HuH-7 (cell line): ENCODE results near the gene ZBTB32.

Source experiments
- DNase-seq: peaks from one replicate; pipeline ENCODE4 v3.0.0; 2011; ENCODE audit warnings: low spot score

The ZBTB32 gene

DNA sequence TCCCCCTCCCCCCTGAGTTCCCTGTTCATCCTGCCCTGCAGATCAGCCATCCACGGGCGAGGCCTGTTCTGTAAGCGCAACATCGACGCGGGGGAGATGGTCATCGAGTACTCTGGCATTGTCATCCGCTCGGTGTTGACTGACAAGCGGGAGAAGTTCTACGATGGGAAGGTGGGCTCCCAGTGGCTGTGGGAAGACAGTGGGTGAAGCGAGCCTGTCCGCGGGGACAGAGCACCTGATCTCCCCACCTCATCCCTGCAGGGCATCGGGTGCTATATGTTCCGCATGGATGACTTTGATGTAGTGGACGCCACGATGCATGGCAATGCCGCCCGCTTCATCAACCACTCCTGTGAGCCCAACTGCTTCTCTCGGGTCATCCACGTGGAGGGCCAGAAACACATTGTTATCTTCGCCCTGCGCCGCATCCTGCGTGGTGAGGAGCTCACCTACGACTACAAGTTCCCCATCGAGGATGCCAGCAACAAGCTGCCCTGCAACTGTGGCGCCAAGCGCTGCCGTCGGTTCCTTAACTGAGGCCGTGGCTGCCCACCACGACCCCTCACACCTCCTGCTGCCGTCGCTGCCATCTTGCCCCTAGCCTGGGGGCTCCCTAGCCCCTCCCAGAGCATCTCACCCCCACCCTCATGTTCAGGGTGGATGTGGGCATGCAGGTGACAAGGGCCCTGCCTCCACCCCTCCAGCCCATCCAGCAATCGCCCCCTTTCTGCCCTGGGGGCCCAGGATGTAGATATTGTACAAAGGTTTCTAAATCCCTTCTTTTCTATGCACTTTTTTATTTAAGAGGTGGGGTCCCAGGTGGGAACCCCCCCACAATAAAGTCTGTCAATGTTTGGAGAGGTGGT is 33.9 kb downstream of the ZBTB32 start:
- no peak for DNase-seq

DNA sequence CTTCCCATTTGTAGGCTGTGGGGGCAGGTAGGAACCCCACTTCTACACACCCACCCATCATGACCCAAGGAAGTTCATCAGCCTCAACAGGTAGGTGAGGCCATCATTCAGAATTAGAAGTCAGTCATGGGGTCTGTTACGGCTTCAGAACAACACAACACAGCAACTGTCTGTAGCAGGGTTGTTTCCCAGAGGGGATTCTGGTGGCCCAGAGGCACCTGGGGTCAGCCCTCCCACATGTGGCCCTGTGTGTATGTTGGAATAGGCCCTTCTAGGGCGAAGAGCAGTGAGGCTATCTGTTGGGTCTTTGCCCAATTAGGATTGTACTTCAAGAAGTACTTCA is 34.5 kb downstream of the ZBTB32 start:
- no peak for DNase-seq

DNA sequence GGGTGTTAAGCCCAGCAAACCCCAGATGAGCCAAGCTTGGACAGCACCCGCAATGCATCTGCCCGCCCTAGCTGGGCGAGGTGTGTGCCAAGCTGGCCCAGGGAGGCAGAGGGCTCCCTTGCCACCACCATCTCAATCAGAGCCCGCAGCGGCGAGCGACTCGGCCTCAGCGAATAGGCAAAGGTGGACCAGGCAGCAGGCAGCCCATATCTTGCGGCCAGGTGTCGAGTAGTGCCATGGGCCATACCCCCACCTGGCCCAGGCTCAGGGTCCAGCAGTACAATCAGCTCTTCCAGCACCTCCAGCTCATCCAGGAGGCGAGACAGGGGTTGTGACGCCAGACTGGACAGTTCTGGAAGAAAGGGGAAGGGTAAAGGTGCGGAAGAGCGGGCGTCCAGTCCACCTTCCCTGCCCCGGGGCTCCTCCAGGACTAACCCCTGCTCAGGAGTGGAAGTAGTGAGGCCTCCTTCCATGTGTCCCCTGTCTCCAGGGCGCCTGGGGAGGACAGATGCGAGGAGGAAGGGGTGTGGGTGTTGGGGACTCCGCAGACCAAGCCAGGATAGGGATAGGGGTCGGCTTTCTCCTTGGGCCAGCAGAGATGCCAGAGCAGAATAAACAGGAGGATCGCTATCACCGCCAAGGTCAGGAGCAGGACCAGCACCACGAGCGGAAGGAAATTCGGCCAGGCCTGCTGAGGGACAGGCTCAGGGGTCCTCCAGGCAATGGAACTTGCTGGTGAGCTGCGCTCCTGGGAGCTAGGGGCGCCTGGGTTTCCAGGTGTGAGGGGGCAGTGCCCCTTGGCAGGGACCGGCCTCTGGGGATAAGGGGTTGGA is 35.1 kb downstream of the ZBTB32 start:
- DNase-seq: no peak

DNA sequence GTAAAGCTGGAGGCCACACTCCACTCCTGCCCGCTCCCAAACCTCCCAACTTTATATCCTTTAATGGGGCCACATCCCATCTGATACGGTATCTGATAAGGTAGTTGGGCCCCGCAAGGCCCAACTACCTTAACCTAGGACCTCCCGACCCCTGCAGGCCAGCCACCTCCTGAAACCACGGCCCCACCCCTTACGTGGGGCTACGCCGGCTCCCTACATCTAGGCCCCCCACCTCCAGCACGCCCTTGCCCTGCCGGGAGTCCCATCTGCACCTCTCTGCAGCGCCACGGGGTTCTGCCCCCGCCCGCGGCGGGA is 35.7 kb downstream of the ZBTB32 start:
- DNase-seq: no peak

DNA sequence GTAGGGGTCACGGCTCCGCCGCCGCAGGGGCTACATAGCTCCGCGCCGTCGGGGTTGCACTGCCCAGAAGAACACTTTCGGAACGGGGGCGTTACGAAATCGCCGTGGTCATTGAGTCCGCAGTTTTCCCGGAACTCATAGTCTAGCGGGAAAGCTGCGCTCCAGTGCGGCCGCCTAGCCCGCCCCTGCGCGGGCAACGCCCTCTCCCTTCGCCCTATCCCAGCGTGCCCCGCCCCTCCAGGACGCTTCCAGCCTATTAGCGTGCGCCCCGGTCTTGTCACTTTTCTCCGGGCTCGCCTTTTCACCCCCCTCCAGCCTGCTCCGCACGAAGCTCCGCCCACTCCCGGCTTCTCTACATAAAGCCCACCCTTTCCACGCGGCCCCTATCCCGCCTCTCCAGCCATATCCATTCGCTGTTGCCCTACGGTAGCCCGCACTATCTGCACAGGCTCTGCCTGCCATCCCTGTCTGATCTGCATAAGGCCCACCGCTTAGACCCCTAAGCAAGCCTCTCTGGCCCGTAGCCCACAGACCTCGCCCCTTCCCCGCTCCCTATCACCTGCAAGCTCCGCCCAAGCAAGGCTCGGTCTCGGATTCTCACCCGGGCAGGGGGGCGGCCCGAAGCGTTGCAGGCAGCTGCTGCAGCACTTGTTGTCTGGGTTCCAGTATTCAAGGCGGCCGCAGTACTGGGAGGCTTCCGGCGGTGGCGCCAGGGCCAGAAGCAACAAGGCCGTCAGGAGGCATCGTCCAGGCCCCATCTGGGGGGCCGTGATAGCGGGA is 36.3 kb downstream of the ZBTB32 start:
- peak; percentile 100 for DNase-seq

DNA sequence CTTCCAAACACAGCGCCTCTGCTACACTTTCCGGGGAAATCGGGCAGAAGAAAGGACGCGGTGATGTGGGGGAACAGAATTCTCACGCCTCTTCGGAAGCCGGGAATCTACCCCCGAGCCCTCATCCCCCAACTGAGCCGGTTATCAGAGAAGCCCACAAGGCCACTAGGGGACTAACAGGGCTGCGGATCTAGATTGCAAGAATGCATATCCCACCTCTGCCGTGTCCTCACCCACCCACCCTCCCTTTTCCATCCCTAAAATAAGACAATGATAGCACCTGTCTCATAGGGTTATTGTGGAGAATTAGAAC is 36.8 kb downstream of the ZBTB32 start:
- DNase-seq: no peak

DNA sequence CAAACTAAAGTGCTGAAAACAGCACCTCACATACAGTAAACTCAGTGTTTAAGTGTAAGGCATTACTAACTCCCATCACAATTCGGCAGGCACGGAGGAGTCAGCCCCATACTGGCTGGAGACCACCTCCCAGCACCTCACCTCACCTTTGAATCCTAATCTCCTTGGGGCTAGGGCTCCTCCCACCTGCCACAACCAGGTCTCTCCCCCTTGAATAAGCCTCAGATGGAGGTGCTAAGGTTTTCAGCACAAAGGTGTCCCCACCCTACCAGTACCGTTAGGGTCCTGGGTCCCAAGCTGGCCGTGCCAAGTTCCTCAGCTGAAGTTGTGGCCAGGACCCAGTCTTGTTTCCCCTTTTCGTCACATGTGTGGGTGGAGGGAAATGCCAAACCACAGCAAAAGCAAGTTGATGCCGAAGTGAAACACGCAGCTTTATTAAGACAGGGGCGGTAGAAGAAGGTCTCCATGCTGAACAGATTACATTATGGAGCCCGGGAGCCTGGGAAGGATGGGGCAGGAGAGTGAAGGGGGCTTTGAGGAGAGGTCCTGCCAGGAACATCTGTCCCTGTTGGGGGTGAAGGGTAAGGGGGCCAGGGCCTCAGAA is 37.9 kb downstream of the ZBTB32 start, which contains the start of gene IGFLR1:
IGFLR1 (minus strand) TSS at position 332 of the 604 bp plus-strand sequence. CDS start 1,272 bp downstream, outside the sequence.
- no peak for DNase-seq

DNA sequence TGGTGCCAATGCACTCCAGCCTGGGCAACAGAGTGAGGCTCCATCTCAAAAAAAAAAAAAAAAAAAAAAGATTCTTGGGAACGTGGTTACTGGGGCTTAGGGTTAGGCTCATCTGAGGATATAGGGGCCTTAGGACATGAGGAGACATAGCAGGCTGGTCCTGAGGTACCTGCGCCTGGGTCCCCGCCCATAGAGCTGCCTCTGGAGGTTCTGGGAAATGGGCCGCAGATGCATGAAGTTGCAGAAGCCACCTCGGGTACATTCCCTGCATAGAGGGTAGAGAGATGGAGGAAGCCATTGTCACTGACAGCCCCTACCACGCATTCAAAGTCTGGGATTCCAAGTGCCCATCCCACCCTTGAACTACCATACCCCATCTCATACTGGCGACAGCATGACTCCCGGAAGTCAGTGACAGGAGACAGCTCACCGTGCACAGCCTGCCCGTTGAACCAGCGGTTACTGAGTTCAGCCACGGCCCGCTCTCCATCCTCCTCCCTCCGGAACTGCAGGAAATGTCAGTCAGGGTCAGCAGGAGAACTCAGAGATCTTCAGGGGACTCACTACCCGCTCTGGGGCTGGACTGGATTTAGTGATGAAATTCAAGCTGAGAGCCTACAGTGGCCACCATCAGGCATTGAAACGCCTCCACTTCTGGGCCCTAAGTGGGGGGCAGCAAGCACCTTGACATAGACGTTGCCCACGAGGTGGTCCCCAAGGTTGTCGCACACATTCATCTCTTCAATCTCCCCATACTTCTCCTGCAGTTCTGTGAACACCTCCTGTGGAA is 39.5 kb downstream of the ZBTB32 start:
- no peak for DNase-seq

DNA sequence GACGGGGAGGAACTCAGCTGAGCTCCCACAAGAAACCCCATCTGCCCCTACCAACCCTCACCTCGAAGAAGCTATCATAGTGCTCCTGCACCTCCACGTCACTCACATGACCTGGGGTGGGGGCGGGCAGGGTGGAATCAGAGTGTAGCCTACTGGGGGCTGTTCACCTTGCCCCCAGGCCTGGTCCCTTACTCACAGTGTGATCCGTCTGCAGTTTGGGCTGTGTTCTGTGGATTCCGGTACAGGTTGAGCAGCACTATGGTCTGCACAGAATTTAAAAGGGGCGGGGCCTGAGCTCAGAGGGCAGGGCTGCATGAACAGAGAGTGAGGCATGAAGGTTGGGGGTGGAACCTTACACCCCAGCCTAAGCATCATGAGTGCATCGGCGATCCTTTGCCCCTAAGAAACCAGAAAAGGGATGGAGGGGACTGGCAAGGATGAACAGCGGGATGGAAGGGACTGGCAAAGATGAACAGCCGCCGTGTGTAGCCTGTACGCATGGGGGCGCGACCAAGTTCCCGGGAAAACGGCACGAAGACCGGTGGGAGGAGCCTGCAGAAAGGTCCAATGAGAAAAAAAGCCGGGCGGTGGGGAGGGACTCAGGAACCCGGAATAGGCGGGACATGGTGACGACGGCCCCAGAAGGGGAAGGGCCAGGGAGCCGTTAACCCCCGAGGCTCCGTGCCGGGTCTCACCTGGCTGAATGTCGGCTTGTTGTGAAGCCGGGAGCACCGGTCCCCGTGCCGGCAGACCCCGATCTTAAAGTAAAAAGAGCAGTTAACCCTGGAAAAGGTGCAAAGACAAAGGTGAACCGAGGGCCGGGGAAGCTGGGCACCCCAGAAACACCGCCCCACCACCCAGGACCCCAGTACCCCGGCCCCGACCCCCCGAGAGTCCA is 40.3 kb downstream of the ZBTB32 start:
- peak; percentile 87 for DNase-seq

DNA sequence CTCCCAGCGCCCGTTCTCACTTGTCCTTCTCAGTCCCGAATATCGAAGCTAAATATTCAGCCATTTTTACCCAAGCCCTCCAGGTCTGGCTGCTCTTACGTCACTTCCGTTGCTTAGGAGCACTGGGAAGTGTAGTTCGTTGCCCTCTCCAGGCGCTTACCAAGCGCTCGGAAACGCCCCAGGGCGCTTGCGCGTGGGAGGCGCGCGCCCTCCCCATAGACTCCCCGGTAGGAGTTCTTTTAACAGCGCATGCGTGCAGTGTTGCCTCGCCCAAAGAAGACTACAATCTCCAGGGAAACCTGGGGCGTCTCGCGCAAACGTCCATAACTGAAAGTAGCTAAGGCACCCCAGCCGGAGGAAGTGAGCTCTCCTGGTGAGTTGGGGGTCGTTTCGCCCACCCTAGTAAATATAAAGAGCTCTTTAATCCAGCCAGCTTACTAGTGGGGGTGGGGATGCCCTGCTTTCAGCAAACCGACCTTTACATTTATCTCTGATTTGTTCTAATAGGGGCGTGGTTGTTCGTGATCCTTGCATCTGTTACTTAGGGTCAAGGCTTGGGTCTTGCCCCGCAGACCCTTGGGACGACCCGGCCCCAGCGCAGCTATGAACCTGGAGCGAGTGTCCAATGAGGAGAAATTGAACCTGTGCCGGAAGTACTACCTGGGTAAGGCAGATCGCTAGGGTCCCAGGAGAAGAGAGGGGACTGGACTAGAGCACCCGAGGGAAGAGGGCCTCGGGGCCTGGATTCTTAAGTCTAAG is 41.1 kb downstream of the ZBTB32 start, which contains the start of the genes PSENEN and U2AF1L4:
PSENEN (plus strand) TSS at position 324 of the 759 bp plus-strand sequence; CDS start at position 604, 280 bp downstream.
U2AF1L4 (minus strand) TSS at position 91 of the 759 bp plus-strand sequence; CDS start at position 64, 27 bp downstream.
- peak; percentile 93 for DNase-seq

DNA sequence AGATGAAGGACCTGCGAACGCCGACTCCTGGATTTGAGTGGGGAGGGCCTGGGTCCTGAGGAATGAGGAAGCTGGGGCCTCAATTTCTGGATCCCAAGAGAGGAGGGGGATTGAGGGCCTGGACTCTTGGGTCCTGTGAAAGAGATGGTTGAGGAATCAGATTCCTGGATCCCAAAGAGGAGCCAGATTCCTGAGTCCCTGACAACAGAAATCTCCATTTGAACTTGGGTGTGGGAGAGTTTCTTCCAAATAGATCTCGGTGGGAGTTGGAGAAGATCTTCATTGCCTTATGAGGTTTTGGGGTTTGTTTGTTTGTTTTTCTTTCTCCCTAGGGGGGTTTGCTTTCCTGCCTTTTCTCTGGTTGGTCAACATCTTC is 41.7 kb downstream of the ZBTB32 start:
- DNase-seq: no peak

DNA sequence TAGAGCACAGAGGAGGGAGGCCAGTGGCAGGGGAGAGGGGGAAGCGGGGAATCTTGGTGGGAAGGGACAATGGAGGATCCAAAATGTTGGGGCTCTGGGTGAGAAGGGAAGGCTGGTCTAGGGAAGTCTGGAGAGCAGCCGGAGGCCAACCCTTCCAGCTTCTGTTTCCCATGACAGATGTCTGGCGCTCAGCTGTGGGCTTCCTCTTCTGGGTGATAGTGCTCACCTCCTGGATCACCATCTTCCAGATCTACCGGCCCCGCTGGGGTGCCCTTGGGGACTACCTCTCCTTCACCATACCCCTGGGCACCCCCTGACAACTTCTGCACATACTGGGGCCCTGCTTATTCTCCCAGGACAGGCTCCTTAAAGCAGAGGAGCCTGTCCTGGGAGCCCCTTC is 42.2 kb downstream of the ZBTB32 start:
- DNase-seq: no peak

DNA sequence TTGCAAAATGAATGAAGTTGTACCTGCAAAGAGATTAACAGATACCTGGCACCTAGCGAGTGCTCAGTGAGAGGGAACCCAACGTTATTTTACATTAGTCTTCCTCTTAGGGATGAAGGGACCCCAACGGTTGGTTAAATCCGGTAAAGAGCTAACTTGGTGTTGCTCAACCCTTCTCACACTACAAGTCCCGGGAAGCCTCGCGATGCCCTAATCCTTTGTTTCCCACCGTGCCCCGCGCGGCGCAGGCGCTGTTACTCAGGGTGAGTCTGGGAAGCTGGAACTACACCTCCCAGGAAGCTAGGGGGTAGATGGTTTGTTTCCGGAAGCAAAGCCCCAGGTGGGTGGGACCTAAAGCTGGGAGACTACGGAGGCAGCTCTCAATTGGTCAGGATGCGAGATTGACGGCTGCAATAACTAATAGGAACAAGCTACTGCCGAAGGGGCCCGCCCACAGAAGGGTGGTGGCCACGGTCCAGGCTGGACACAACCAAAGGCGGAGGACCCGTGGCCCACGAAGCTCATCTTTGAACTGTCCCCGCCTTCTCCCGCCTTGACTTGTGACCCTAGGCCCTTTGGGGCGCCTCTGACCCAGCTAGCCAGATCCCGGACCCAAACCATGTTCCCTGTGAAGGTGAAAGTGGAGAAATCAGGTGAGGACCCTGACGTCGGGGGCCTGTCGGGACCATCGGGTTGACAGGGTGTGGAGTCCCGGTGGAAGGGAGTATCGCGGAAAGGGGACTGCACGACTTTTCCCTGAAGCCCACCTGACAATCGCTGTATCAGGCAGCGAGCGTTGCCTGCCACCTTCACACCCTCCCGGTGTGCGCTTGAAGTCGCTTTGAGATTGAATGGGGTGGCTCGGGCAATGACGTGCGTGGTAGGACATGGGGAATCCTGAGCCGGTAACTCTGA is 44.0 kb downstream of the ZBTB32 start, which contains the start of gene LIN37:
LIN37 (plus strand) TSS at position 471 of the 915 bp plus-strand sequence; CDS start at position 620, 149 bp downstream.
- peak; percentile 98 for DNase-seq

DNA sequence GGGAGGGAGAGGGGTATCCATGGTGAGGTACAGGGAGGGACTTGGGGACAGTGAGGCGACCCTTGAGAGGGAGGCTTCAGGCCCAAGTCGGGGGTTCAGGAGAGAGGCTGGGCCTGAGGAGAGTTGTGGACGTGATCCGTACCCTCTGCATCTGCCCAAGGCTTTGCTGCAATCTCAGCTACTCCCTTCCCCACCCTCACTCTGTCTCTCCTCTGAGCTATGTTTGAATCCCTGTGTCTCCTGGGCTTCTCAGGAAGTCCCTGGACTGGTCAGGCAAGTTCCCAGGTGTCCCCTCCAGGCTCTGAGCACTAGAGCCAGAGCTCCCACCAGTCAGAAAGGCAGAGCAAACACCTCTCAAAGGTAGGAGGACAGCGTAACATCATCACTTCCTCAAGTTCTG is 45.8 kb downstream of the ZBTB32 start:
- no peak for DNase-seq

DNA sequence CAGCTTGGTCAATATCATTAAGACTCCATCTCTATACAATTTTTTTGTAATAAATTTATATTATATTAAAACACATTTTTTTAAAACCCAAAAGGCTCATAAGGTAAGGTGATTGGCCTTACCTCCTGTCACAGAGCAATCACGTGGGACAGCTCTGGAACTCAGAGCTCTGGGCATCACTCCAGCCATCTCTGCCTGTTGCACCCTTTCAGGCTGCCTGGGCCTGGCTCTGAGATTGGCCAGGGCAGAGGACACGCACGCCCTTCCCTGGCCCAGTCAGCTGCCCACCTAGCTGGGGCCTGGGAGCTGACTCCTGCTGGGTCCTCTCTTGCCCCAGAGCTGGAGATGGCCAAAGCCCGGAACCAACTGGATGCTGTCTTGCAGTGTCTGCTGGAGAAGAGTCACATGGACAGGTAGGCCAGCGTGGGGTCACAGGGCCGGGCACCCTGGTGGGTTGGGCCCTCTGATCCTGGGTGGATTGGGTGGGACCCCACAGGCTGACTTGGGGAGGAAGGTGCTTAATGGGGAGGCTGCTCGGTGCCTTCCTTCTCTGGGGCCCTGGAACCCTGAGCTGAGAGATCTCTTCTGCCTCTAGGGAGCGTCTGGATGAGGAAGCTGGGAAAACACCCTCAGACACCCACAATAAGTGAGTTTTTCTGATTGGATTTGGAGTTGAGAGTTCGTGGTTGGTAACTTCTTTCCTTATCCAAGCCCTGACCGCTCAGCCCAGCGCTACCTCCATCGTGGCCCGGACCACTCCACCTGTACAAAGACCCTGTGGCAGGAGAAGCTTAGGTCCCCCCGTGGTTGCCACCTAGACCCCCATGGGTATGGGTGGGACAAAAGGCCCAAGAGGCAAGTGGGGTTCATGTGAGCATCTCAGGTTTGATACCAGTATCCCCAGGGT is 47.7 kb downstream of the ZBTB32 start:
- no peak for DNase-seq

DNA sequence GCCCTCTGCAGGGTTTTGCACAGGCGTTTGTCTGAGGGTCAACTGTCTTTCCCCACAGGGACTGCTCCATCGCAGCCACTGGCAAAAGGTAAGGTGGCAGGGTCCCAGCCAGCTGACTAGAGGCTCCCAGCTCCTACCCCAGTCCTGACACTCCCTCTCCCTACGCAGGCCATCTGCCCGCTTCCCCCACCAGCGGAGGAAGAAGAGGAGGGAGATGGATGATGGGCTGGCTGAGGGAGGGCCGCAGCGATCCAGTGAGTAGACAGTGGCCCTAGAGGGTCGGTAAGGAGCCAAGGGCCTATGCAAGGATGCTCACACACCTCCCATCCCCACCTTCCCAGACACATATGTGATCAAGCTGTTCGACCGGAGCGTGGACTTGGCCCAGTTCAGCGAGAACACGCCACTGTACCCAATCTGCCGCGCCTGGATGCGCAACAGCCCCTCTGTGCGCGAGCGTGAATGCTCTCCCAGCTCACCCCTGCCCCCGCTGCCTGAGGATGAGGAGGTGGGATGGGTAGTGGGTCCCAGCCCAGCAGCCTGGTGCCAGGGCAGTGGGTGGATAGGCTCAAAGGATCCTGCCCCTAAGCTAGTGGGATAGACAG is 48.5 kb downstream of the ZBTB32 start:
- no peak for DNase-seq
